AG08396 (cell line): ENCODE measurements around the gene CEL.

Experiments used
- DNase-seq: peaks from one replicate; pipeline ENCODE4 v3.0.0; 2012; ENCODE audit warnings: low spot score, mixed read lengths

CEL gene

DNA sequence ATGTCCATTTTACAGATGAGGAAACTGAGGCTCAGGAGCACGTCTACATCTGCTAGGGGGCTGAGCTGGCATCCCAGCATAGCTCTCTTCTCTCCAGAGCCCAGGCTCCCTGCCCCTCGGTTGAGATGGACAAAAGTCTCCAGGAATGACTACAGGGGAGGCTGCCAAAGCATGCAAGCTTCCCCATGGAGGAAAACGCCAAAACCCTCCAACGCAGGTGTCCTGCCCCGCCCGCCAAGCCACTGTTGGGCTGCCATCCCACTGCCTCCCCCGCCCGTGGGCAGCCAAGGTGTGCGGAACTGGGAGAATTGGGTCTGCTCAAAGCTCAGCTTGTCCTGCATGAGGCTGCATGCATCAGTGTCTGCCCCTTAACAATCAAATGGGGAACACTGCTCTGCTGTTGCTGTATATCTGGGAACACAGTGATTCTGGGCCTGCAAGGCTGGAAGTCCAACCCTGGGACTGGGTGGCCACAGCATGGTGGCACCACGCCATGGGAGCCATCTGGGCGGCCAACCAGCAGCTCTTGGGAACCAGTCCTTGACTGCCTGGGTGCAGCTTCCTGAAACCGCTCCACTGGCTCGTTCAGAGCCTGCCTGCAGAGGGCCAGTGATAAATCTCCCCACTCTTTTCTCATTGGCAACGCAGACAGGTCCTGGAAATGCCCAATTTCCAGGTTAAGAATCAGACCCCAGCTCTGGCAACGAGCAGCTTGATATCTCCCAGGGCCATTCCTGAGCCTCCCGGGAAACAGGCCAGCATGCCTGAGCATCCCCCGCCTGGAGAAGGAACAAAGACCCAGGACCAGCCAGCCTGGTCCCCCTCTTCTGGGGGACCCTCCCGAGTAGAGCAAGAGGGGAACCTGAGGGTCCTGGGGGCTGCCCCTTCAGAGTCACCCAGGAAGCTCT, 55.7 kb downstream of the CEL start:
- DNase-seq = no peak

- no peak for DNase-seq
These were observed 56.4 kb downstream of the CEL start for GRCh38 chr9:133118179-133118520.

- no peak for DNase-seq
These were observed 56.8 kb downstream of the CEL start for GRCh38 chr9:133118568-133118967.

DNA sequence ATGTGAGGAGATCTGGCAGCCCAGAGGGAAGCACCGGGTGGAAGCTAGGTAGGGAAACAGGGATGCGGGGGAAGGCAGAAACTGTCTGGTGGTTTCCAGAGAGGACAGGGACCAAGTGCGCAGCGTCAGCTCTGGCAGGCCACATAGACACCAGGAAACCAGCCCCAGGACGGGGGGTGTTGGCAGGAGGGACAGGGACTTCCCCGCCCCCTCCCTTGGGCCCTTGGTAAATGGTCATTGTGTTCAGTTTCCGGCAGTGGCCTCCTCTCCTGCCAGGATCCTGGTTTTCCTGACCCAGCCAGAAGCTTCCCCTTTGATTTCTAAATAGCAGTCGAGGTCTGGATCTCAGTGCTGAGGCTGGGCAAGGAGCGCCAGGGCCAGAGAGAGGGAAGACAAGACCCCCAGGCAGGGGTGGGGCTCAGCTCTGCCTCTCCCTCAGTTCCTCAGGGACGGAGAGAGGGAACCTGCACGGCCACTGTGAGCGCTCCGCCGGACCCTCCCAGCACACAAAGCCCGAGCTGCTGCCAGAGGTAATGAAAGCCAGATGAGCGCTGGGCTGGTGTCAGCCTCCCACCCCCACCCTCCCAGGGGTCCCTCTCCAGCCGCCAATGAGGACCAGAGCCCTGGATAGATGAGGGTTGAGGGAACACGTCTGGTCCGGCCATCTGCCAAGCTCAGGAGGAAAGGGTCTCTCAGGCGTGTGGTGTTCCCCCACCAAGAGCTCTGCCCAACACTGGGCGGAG, 57.5 kb downstream of the CEL start:
- no peak for DNase-seq

DNA sequence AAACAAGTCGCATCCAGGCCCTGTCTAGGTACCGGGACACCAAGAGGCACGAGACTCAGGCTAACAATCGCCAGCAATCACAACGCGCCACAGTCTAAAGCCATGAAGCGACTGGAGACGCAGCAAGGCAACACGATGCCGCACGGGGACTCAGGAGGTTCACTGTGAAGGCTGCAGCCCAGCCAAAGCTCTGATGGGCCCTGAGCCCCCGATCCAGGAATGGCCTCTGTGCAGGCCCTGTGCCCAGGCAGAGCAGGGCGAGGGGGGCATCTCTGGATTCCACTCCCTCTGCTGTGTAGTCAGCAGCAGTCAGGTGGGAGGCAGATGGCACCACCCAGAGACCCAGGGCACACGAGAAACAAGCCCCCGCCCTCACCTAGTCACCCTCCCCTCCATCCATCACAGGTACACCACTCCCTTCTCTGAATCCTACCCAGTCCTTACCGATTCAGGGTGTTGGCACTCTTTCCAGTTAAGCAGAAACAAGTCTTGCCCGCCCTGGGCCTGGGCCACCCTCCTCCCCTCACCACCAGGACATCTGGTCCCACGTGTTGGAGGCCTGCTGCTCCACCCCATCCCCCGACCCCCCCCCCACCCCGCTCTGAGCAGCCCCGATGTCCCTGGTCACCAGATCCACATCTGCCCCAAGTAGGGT, 58.2 kb downstream of the CEL start:
- DNase-seq = no peak

GRCh38 chr9:133120501-133121197, 58.9 kb downstream of the CEL start:
- no peak for DNase-seq
